ENCODE results near the gene KCNS3.

The KCNS3 gene

DNA sequence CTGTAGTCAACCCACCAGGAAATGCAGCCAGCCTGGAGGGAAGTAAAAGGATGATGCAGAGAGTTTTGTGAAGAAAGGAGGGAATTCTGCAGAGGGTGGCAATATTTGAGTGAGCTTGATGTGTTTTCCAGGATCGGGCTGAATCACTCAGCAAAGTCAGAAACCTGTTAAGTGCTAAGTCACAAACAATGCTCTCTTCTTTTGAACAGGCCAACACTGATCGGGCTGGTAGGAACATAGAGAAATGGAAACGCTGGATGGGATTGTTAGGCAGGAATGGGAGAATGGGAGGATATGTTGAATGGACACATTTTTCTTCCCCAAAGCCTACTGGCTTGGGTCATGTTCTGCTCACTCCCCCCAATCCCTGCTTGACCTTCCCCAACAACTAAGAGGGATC lies 36.6 kb downstream of the KCNS3 start:
- DNase-seq (ENCODE audit: low read depth in 2 of 2), result no peak
- H3K4me3 ChIP-seq (replicated peaks in 1 of 2; ENCODE audit: low read depth in 2 of 2, low read length in 2 of 2), result no peak overlapping the region
- TF ChIP-seq, protein P1, sequence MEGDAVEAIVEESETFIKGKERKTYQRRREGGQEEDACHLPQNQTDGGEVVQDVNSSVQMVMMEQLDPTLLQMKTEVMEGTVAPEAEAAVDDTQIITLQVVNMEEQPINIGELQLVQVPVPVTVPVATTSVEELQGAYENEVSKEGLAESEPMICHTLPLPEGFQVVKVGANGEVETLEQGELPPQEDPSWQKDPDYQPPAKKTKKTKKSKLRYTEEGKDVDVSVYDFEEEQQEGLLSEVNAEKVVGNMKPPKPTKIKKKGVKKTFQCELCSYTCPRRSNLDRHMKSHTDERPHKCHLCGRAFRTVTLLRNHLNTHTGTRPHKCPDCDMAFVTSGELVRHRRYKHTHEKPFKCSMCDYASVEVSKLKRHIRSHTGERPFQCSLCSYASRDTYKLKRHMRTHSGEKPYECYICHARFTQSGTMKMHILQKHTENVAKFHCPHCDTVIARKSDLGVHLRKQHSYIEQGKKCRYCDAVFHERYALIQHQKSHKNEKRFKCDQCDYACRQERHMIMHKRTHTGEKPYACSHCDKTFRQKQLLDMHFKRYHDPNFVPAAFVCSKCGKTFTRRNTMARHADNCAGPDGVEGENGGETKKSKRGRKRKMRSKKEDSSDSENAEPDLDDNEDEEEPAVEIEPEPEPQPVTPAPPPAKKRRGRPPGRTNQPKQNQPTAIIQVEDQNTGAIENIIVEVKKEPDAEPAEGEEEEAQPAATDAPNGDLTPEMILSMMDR (IDR thresholded peaks at IDR 0.05; ENCODE audit: low read depth, low read length), result no peak

DNA sequence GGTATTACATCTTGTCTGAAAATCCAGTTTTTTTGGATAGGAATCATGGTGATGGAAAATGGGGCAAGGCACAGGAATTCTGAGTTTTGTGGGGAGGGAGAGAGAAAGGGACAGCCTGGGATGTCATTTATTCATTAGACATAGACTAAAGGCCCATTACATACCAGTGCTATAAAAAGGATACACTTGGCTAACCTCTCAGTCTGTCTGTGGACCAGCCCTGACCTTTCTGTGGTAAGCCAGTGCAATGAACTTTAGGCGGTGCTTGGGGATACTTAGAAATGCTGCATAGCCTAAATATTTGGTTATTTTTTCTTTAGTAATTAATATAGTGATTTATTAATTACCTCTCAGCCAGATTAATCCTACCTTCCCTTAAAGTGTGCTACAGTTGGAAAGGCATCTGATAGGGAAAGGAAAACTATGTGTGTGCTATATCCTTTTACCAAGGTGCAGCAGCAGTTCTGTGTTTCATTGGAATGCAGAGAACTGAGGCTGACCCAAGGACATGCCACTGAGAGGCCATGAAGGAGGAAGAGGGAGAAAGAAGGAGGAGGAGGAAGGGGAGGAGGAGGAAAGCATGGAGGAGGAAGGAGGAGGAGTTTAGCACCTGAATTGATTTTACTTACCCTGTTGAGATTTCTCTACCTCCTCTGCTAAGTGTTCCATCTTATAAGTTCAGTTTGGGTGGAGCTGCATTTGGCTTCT lies 37.5 kb downstream of the KCNS3 start:
- no peak for DNase-seq (ENCODE audit: low read depth in 2 of 2)
- H3K4me3 ChIP-seq (replicated peaks in 1 of 2; ENCODE audit: low read depth in 2 of 2, low read length in 2 of 2), result no peak overlapping the region
- TF ChIP-seq, protein P1 (IDR thresholded peaks at IDR 0.05; ENCODE audit: low read depth, low read length), result no peak

DNA sequence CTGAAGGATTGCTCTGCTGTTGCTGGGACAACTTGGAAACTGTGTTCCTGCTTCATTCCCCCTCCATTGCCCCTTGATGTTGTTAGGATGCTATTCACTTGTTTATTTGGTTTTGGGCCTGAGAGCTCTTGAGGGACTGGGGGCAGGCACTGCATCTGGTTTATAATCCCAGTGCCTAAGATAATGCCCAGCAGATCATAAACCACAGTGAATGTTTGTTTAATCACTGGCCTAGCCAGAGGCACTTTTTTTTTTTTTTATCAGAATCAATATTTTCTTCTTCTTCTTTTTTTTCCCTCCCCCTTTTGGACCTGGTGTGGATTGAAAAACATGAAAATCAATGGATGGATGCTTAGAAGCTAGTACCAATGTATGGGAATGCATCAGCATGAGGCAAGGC lies 38.1 kb downstream of the KCNS3 start:
- no peak overlapping the region for H3K4me3 ChIP-seq (replicated peaks in 1 of 2; ENCODE audit: low read depth in 2 of 2, low read length in 2 of 2)
- TF ChIP-seq, protein P1 (IDR thresholded peaks at IDR 0.05; ENCODE audit: low read depth, low read length), result no peak
- DNase-seq (ENCODE audit: low read depth in 2 of 2), result no peak

DNA sequence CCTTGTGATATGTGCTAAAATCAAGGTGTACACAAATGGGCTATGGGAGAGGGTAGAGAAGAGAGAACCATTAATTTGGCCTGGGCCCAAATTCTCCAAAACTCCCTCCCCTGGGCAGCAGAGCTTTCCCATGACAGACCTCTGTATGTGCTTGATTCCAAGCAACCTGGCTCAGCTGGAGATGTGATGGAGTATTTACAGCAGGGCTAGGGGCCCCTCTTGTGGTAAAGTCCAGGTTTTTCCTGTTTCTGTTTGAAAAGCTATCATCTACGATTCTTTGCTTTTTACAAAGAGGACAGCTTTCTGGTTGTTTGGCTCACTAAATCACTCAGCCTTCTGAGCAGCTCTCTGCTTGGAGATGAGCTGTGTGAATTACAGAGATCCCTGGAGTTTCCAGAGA lies 40.3 kb downstream of the KCNS3 start:
- no peak overlapping the region for H3K4me3 ChIP-seq (replicated peaks in 1 of 2; ENCODE audit: low read depth in 2 of 2, low read length in 2 of 2)
- no peak for DNase-seq (ENCODE audit: low read depth in 2 of 2)
- TF ChIP-seq, protein P1 (IDR thresholded peaks at IDR 0.05; ENCODE audit: low read depth, low read length), result no peak

DNA sequence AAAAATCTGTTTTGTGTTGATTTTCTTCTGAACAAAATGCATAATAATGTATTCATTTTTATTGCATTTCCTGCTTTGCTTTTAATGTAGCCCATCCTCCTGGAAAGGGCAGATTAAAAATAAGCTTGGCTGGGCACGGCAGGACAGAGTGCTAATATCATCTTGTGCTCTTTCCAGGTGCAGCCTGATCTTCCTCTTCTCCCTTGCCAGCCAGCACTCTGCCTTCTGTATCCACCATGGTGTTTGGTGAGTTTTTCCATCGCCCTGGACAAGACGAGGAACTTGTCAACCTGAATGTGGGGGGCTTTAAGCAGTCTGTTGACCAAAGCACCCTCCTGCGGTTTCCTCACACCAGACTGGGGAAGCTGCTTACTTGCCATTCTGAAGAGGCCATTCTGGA lies 52.3 kb downstream of the KCNS3 start:
- TF ChIP-seq, protein P1 (IDR thresholded peaks at IDR 0.05; ENCODE audit: low read depth, low read length), result no peak

DNA sequence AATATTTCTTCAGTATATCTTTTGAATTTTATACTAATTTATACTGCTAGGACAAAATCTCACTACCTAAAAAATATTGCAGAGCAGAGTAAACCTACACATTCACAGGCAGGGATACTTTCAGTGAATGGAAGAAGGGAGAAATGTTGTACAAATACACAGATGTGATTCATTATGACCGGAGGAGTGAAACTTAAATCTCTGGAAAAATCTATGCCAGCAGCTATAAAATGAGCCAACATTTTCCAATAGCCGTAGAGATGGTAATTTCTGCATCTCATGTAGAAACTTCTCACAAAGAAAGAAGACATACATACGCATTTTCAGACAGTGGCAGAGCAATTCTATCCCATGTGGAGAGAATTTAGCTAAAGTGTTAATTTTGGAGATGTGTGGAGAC lies 54.8 kb downstream of the KCNS3 start:
- H3K4me3 ChIP-seq (replicated peaks in 1 of 2; ENCODE audit: low read depth in 2 of 2, low read length in 2 of 2), result no peak overlapping the region
- TF ChIP-seq, protein P1 (IDR thresholded peaks at IDR 0.05; ENCODE audit: low read depth, low read length), result no peak
- DNase-seq (ENCODE audit: low read depth in 2 of 2), result no peak

More for the DNA sequence above, 52.3 kb downstream of the KCNS3 start:
- no peak for DNase-seq (ENCODE audit: low read depth in 2 of 2)
- no peak overlapping the region for H3K4me3 ChIP-seq (replicated peaks in 1 of 2; ENCODE audit: low read depth in 2 of 2, low read length in 2 of 2)

DNA sequence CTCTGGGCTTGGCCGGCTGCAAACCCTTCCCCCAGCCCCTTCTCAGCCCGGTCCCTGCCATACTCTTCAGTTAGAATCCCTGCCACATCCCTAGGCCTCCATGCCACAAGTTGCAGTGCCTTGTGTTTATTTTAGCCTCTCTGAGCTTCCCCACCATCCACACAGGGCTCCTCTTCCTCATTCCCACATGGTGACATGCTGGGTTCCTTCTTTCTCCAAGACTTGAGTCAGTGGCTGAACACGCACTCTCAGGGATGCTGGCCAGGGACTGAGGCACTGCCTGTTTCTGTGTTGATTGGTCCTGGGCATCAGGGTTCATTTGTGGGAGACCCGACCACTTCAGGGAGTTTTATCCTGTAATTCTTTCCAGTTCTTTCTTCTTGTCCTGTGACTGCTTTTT lies 56.3 kb downstream of the KCNS3 start:
- no peak overlapping the region for H3K4me3 ChIP-seq (replicated peaks in 1 of 2; ENCODE audit: low read depth in 2 of 2, low read length in 2 of 2)
- peak in 1 of 2 donors; percentile 37 for DNase-seq (ENCODE audit: low read depth in 2 of 2)
- TF ChIP-seq, protein P1 (IDR thresholded peaks at IDR 0.05; ENCODE audit: low read depth, low read length), result no peak
